ENCODE data around the gene CTNNA3. TPM values are rescaled to one million over a fixed set of nuclear protein-coding genes. Genes with fewer than 3 reads are reported as not detected.

CTNNA3 gene
- total RNA-seq, 1 donor from 2014 or later, result not detected

GRCh38 chr10:67112765-67113164, 583.2 kb downstream of the CTNNA3 start:
- Histone ChIP-seq H3K4me3 (ENCODE audit: low read depth, low read length) (no peak overlapping the region), H3K27me3 (ENCODE audit: control insufficient read depth, insufficient read depth, low read length) (no peaks in the 10 kb centered on the region), H3K36me3 (ENCODE audit: control insufficient read depth, insufficient read depth, low read length) (no peaks in the 10 kb centered on the region)
- no peak for FAIRE-seq
- no peak for DNase-seq (ENCODE audit: low read depth)
- TF ChIP-seq CTCF (IDR thresholded peaks at IDR 0.05; ENCODE audit: insufficient read depth, low read length, severe bottlenecking), result no peak

- H3K36me3 ChIP-seq (ENCODE audit: control insufficient read depth, insufficient read depth, low read length), result no peaks in the 10 kb centered on the region
- H3K4me3 ChIP-seq (ENCODE audit: low read depth, low read length), result no peak overlapping the region
- FAIRE-seq, result no peak
- no peaks in the 10 kb centered on the region for H3K27me3 ChIP-seq (ENCODE audit: control insufficient read depth, insufficient read depth, low read length)
- no peak for TF ChIP-seq CTCF (IDR thresholded peaks at IDR 0.05; ENCODE audit: insufficient read depth, low read length, severe bottlenecking)
- DNase-seq (ENCODE audit: low read depth), result no peak
Measured at GRCh38 chr10:67110286-67110685, 585.7 kb downstream of the CTNNA3 start.

- Histone ChIP-seq H3K4me3 (ENCODE audit: low read depth, low read length) (no peak overlapping the region), H3K27me3 (ENCODE audit: control insufficient read depth, insufficient read depth, low read length) (no peaks in the 10 kb centered on the region), H3K36me3 (ENCODE audit: control insufficient read depth, insufficient read depth, low read length) (no peaks in the 10 kb centered on the region)
- DNase-seq (ENCODE audit: low read depth) (no peak), FAIRE-seq (no peak)
- TF ChIP-seq CTCF (IDR thresholded peaks at IDR 0.05; ENCODE audit: insufficient read depth, low read length, severe bottlenecking), result no peak
Measured at GRCh38 chr10:67107670-67108069, 588.3 kb downstream of the CTNNA3 start.

- FAIRE-seq, result no peak
- DNase-seq (ENCODE audit: low read depth), result no peak
- TF ChIP-seq CTCF (IDR thresholded peaks at IDR 0.05; ENCODE audit: insufficient read depth, low read length, severe bottlenecking), result no peak
- no peaks in the 10 kb centered on the region for H3K36me3 ChIP-seq (ENCODE audit: control insufficient read depth, insufficient read depth, low read length)
- H3K27me3 ChIP-seq (ENCODE audit: control insufficient read depth, insufficient read depth, low read length), result no peaks in the 10 kb centered on the region
- no peak overlapping the region for H3K4me3 ChIP-seq (ENCODE audit: low read depth, low read length)
Measured at GRCh38 chr10:67100951-67101350, 595.0 kb downstream of the CTNNA3 start.

- Histone ChIP-seq H3K36me3 (ENCODE audit: control insufficient read depth, insufficient read depth, low read length) (no peaks in the 10 kb centered on the region), H3K4me3 (ENCODE audit: low read depth, low read length) (no peak overlapping the region), H3K27me3 (ENCODE audit: control insufficient read depth, insufficient read depth, low read length) (no peaks in the 10 kb centered on the region)
- TF ChIP-seq CTCF (IDR thresholded peaks at IDR 0.05; ENCODE audit: insufficient read depth, low read length, severe bottlenecking), result no peak
- no peak for FAIRE-seq
- DNase-seq (ENCODE audit: low read depth), result no peak
Measured at GRCh38 chr10:67098461-67098860, 597.5 kb downstream of the CTNNA3 start.

- no peak for TF ChIP-seq CTCF (IDR thresholded peaks at IDR 0.05; ENCODE audit: insufficient read depth, low read length, severe bottlenecking)
- no peaks in the 10 kb centered on the region for H3K36me3 ChIP-seq (ENCODE audit: control insufficient read depth, insufficient read depth, low read length)
- no peak overlapping the region for H3K4me3 ChIP-seq (ENCODE audit: low read depth, low read length)
- DNase-seq (ENCODE audit: low read depth) (no peak), FAIRE-seq (no peak)
- H3K27me3 ChIP-seq (ENCODE audit: control insufficient read depth, insufficient read depth, low read length), result no peaks in the 10 kb centered on the region
Measured at GRCh38 chr10:67095531-67095930, 600.5 kb downstream of the CTNNA3 start.
